Ishikawa (cell line): ENCODE data around the gene ARHGDIA.

Experiments used
- CEBPB ChIP-seq: IDR thresholded peaks from 2 replicates; pipeline ENCODE4 v1.6.1; 2012
- CREB1 ChIP-seq: IDR thresholded peaks from 2 replicates; pipeline ENCODE4 v1.6.1; 2012; ENCODE audit warnings: low read depth
- EGR1 ChIP-seq: IDR thresholded peaks from 2 replicates; pipeline ENCODE4 v1.6.1; 2012
- EP300 ChIP-seq: IDR thresholded peaks from 2 replicates; pipeline ENCODE4 v1.6.1; 2012; ENCODE audit warnings: borderline replicate concordance
- FOXM1 ChIP-seq: IDR thresholded peaks from 2 replicates; pipeline ENCODE4 v1.6.1; 2012; ENCODE audit warnings: low read depth, borderline replicate concordance
- MAX ChIP-seq: IDR thresholded peaks from 2 replicates; pipeline ENCODE4 v1.6.1; 2012
- NFIC ChIP-seq: IDR thresholded peaks from 2 replicates; pipeline ENCODE4 v1.6.1; 2012
- RAD21 ChIP-seq: IDR thresholded peaks from 2 replicates; pipeline ENCODE4 v1.6.1; 2012; ENCODE audit warnings: low read depth
- TAF1 ChIP-seq: IDR thresholded peaks from 2 replicates; pipeline ENCODE4 v1.6.1; 2012; ENCODE audit warnings: low read depth, mild to moderate bottlenecking
- TCF12 ChIP-seq: IDR thresholded peaks from 2 replicates; pipeline ENCODE4 v1.6.1; 2012; ENCODE audit warnings: low read depth
- TEAD4 ChIP-seq: IDR thresholded peaks from 2 replicates; pipeline ENCODE4 v1.6.1; 2012
- YY1 ChIP-seq: IDR thresholded peaks from 2 replicates; pipeline ENCODE4 v1.6.1; 2012; ENCODE audit warnings: low read depth
- ZBTB7A ChIP-seq: IDR thresholded peaks from 2 replicates; pipeline ENCODE4 v1.6.1; 2012; ENCODE audit warnings: low read depth
- TF ChIP-seq, protein P1 (sequence below): IDR thresholded peaks from 2 replicates; pipeline ENCODE4 v1.6.1; 2012
- TF ChIP-seq, protein P2 (sequence below): IDR thresholded peaks from 2 replicates; pipeline ENCODE4 v1.6.1; 2012; ENCODE audit warnings: low read depth, mild to moderate bottlenecking

The ARHGDIA gene

GRCh38 chr17:81863833-81864768 lies 7.0 kb downstream of the ARHGDIA start:
- TF ChIP-seq, protein P1, sequence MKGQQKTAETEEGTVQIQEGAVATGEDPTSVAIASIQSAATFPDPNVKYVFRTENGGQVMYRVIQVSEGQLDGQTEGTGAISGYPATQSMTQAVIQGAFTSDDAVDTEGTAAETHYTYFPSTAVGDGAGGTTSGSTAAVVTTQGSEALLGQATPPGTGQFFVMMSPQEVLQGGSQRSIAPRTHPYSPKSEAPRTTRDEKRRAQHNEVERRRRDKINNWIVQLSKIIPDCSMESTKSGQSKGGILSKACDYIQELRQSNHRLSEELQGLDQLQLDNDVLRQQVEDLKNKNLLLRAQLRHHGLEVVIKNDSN: no peak
- no peak for TF ChIP-seq YY1
- no peak for TF ChIP-seq NFIC
- TF ChIP-seq EGR1: no peak
- no peak for TF ChIP-seq ZBTB7A
- TF ChIP-seq TCF12: no peak
- TF ChIP-seq TEAD4: no peak
- no peak for TF ChIP-seq CREB1
- TF ChIP-seq FOXM1: no peak
- TF ChIP-seq TAF1: no peak
- TF ChIP-seq CEBPB: no peak
- TF ChIP-seq MAX: no peak

GRCh38 chr17:81863123-81863675 lies 7.9 kb downstream of the ARHGDIA start:
- no peak for TF ChIP-seq CREB1
- TF ChIP-seq, protein P2, sequence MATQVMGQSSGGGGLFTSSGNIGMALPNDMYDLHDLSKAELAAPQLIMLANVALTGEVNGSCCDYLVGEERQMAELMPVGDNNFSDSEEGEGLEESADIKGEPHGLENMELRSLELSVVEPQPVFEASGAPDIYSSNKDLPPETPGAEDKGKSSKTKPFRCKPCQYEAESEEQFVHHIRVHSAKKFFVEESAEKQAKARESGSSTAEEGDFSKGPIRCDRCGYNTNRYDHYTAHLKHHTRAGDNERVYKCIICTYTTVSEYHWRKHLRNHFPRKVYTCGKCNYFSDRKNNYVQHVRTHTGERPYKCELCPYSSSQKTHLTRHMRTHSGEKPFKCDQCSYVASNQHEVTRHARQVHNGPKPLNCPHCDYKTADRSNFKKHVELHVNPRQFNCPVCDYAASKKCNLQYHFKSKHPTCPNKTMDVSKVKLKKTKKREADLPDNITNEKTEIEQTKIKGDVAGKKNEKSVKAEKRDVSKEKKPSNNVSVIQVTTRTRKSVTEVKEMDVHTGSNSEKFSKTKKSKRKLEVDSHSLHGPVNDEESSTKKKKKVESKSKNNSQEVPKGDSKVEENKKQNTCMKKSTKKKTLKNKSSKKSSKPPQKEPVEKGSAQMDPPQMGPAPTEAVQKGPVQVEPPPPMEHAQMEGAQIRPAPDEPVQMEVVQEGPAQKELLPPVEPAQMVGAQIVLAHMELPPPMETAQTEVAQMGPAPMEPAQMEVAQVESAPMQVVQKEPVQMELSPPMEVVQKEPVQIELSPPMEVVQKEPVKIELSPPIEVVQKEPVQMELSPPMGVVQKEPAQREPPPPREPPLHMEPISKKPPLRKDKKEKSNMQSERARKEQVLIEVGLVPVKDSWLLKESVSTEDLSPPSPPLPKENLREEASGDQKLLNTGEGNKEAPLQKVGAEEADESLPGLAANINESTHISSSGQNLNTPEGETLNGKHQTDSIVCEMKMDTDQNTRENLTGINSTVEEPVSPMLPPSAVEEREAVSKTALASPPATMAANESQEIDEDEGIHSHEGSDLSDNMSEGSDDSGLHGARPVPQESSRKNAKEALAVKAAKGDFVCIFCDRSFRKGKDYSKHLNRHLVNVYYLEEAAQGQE: no peak
- TF ChIP-seq CEBPB: no peak
- TF ChIP-seq FOXM1: no peak
- TF ChIP-seq MAX: no peak
- no peak for TF ChIP-seq TCF12
- TF ChIP-seq EGR1: no peak
- no peak for TF ChIP-seq RAD21
- no peak for TF ChIP-seq EP300
- no peak for TF ChIP-seq NFIC
- TF ChIP-seq, protein P1: no peak
- no peak for TF ChIP-seq YY1
- TF ChIP-seq TAF1: no peak
- TF ChIP-seq ZBTB7A: no peak
- TF ChIP-seq TEAD4: no peak

GRCh38 chr17:81860756-81861568 lies 10.2 kb downstream of the ARHGDIA start:
- no peak for TF ChIP-seq EP300
- TF ChIP-seq TEAD4: peak; percentile 6; the same call in 1 of the 2 replicates
- no peak for TF ChIP-seq RAD21
- no peak; the same call in 1 of the 2 replicates for TF ChIP-seq EGR1
- 0 out of 2 replicates have a peak, but pooled peaks have one; percentile 5 for TF ChIP-seq NFIC
- TF ChIP-seq, protein P2: no peak
- peak; percentile 93 for TF ChIP-seq TAF1
- TF ChIP-seq, protein P1: peak; percentile 37; the same call in 1 of the 2 replicates
- peak; percentile 82 for TF ChIP-seq YY1
- TF ChIP-seq TCF12: no peak; the same call in none of the 2 replicates
- peak; percentile 75; the same call in 1 of the 2 replicates for TF ChIP-seq CREB1
- peak; percentile 91; the same call in 1 of the 2 replicates for TF ChIP-seq ZBTB7A
- TF ChIP-seq FOXM1: peak; percentile 50; the same call in 1 of the 2 replicates
- TF ChIP-seq CEBPB: peak; percentile 78; the same call in 1 of the 2 replicates
- peak; percentile 87 for TF ChIP-seq MAX
